Measurements from ENCODE around the gene SPAG5.

The SPAG5 gene

DNA sequence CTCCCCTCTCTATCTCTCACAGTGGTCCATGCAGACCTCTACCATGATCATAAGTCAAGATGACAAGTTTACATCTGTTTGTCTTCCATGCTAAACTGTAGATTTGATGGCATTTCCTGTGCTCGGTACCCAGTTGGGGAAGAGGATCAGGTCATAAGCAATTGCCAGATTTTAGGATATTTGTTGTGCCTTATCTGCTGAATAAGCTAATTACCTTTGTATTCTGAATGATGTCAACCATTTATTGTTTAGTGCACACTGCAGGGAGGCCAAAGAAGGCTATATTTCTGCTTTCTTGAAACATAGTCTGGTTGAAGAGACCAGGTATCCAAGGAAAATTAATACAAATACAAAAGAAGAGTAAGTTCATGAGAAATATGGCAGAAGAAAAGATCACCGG, 16.3 kb downstream of the SPAG5 start:
- H2AFZ ChIP-seq (ENCODE audit: low read depth, low read length), result no peak overlapping the region
- H2BK15ac ChIP-seq (ENCODE audit: low read depth, poor library complexity, severe bottlenecking), result no peak overlapping the region
- H2BK12ac ChIP-seq (ENCODE audit: low read length in 2 of 2), result no peak overlapping the region
- no peaks in the 10 kb centered on the region for H3K9me3 ChIP-seq (ENCODE audit: control insufficient read depth, low read length)
- H2BK120ac ChIP-seq (ENCODE audit: low read depth, low read length), result no peak overlapping the region
- H3K18ac ChIP-seq (ENCODE audit: low read depth in 1 of 2, low read length in 2 of 2), result no peak overlapping the region
- no peak overlapping the region for H2AK5ac ChIP-seq (ENCODE audit: low read length, severe bottlenecking)
- H3K27ac ChIP-seq (ENCODE audit: low read length, poor library complexity, severe bottlenecking), result no peak overlapping the region
- no peaks in the 10 kb centered on the region for H3K4me1 ChIP-seq (ENCODE audit: control insufficient read depth, insufficient read depth, low read depth, low read length)
- no peak overlapping the region for H3K23ac ChIP-seq (ENCODE audit: low read length in 2 of 2)
- H3K14ac ChIP-seq (ENCODE audit: low read length in 2 of 2), result no peak overlapping the region
- H2BK5ac ChIP-seq (ENCODE audit: low read depth, low read length, poor library complexity, severe bottlenecking), result no peak overlapping the region
- DNase-seq, result no peak
- WGBS, result 98% methylated on average over 2 of the region's 2 CpGs
- no peak overlapping the region for H4K91ac ChIP-seq (ENCODE audit: low read length)
- no peak overlapping the region for H3K4me2 ChIP-seq (ENCODE audit: low read length, poor library complexity, severe bottlenecking)
- H4K8ac ChIP-seq (ENCODE audit: low read length), result no peak overlapping the region
- no peak overlapping the region for H3K9ac ChIP-seq (ENCODE audit: low read length)
- H3K79me1 ChIP-seq (replicated peaks; ENCODE audit: low read length, poor library complexity, severe bottlenecking), result no peaks in the 10 kb centered on the region
- peaks cover 35 to 76% of the 10 kb centered on the region in 2 experiments for H3K36me3 ChIP-seq (ENCODE audit: control insufficient read depth in 1 of 2, insufficient read depth in 2 of 2, low read depth in 1 of 2, low read length in 2 of 2)
- H3K4ac ChIP-seq (ENCODE audit: low read depth in 1 of 2, low read length in 2 of 2), result no peak overlapping the region
- H3K27me3 ChIP-seq (ENCODE audit: control insufficient read depth in 1 of 2, insufficient read depth in 1 of 2, low read length in 2 of 2), result no peaks in the 10 kb centered on the region
- no peak overlapping the region for H3K4me3 ChIP-seq (ENCODE audit: insufficient read depth in 1 of 2, low read depth in 1 of 2, low read length in 2 of 2)

DNA sequence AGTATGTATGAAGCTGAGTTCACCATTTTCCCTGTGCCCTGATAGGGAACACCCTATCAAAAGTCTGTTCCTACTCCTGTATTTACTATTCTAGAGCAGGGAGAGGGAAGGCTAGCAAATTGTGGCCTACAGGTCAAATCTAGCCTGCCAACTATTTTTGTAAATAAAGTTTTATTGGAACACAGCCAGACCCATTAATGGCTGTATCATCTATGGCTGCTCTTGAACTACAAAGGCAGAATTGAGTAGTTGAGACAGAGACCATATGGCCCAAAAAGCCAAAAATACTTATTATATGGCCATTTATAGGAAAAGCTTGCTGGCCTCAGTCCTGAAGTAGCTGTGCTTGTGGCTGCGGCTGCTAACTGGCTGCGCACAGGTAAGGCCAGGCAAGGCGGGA, 17.9 kb downstream of the SPAG5 start:
- Histone ChIP-seq H3K14ac (ENCODE audit: low read length in 2 of 2) (no peak overlapping the region), H3K9ac (ENCODE audit: low read length) (no peak overlapping the region), H3K36me3 (ENCODE audit: control insufficient read depth in 1 of 2, insufficient read depth in 2 of 2, low read depth in 1 of 2, low read length in 2 of 2) (peaks cover 35 to 73% of the 10 kb centered on the region in 2 experiments), H4K91ac (ENCODE audit: low read length) (no peak overlapping the region), H3K4ac (ENCODE audit: low read depth in 1 of 2, low read length in 2 of 2) (no peak overlapping the region), H4K8ac (ENCODE audit: low read length) (no peak overlapping the region), H2BK12ac (ENCODE audit: low read length in 2 of 2) (no peak overlapping the region), H2BK120ac (ENCODE audit: low read depth, low read length) (no peak overlapping the region), H3K27ac (ENCODE audit: low read length, poor library complexity, severe bottlenecking) (no peak overlapping the region), H3K18ac (ENCODE audit: low read depth in 1 of 2, low read length in 2 of 2) (no peak overlapping the region), H3K79me1 (replicated peaks; ENCODE audit: low read length, poor library complexity, severe bottlenecking) (no peaks in the 10 kb centered on the region), H3K4me1 (ENCODE audit: control insufficient read depth, insufficient read depth, low read depth, low read length) (peaks cover 4% of the 10 kb centered on the region), H2AK5ac (ENCODE audit: low read length, severe bottlenecking) (no peak overlapping the region), H3K27me3 (ENCODE audit: control insufficient read depth in 1 of 2, insufficient read depth in 1 of 2, low read length in 2 of 2) (no peaks in the 10 kb centered on the region), H2AFZ (ENCODE audit: low read depth, low read length) (no peak overlapping the region), H3K9me3 (ENCODE audit: control insufficient read depth, low read length) (no peaks in the 10 kb centered on the region), H2BK5ac (ENCODE audit: low read depth, low read length, poor library complexity, severe bottlenecking) (no peak overlapping the region), H3K4me3 (ENCODE audit: insufficient read depth in 1 of 2, low read depth in 1 of 2, low read length in 2 of 2) (no peak overlapping the region), H3K23ac (ENCODE audit: low read length in 2 of 2) (no peak overlapping the region), H2BK15ac (ENCODE audit: low read depth, poor library complexity, severe bottlenecking) (no peak overlapping the region), H3K4me2 (ENCODE audit: low read length, poor library complexity, severe bottlenecking) (no peak overlapping the region)
- DNase-seq, result no peak
- no CpG with 5 or more reads among the region's 3 CpGs for WGBS

DNA sequence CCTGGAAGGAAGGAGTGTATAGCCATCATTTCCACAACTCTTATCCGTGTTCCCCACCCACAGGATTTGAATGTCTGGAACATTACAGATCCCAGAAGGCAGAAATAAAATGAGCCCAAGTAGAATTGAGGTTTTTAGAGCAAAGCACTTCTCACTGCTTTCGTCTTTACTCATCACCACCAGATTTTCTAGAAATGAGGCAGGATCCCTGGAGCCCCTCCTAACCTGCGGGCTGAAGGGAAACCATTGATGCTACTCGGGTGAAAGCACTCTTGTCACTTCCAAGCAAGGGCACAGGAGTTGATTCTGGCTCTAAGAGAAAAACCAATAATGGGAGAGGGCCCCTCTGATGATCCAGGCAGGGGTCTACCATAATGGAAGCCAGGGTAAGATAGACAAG, 19.3 kb downstream of the SPAG5 start:
- Histone ChIP-seq H4K8ac (ENCODE audit: low read length) (no peak overlapping the region), H2BK120ac (ENCODE audit: low read depth, low read length) (no peak overlapping the region), H3K79me1 (replicated peaks; ENCODE audit: low read length, poor library complexity, severe bottlenecking) (no peaks in the 10 kb centered on the region), H2AK5ac (ENCODE audit: low read length, severe bottlenecking) (no peak overlapping the region), H4K91ac (ENCODE audit: low read length) (no peak overlapping the region), H3K9me3 (ENCODE audit: control insufficient read depth, low read length) (no peaks in the 10 kb centered on the region), H3K4me2 (ENCODE audit: low read length, poor library complexity, severe bottlenecking) (no peak overlapping the region), H3K4ac (ENCODE audit: low read depth in 1 of 2, low read length in 2 of 2) (no peak overlapping the region), H2BK15ac (ENCODE audit: low read depth, poor library complexity, severe bottlenecking) (no peak overlapping the region), H3K9ac (ENCODE audit: low read length) (no peak overlapping the region), H3K23ac (ENCODE audit: low read length in 2 of 2) (no peak overlapping the region), H3K36me3 (ENCODE audit: control insufficient read depth in 1 of 2, insufficient read depth in 2 of 2, low read depth in 1 of 2, low read length in 2 of 2) (peaks cover 25 to 60% of the 10 kb centered on the region in 2 experiments), H3K14ac (ENCODE audit: low read length in 2 of 2) (no peak overlapping the region), H2AFZ (ENCODE audit: low read depth, low read length) (no peak overlapping the region), H3K27ac (ENCODE audit: low read length, poor library complexity, severe bottlenecking) (no peak overlapping the region), H3K18ac (ENCODE audit: low read depth in 1 of 2, low read length in 2 of 2) (no peak overlapping the region), H3K4me3 (ENCODE audit: insufficient read depth in 1 of 2, low read depth in 1 of 2, low read length in 2 of 2) (no peak overlapping the region), H3K4me1 (ENCODE audit: control insufficient read depth, insufficient read depth, low read depth, low read length) (peaks cover 4% of the 10 kb centered on the region), H2BK12ac (ENCODE audit: low read length in 2 of 2) (no peak overlapping the region), H2BK5ac (ENCODE audit: low read depth, low read length, poor library complexity, severe bottlenecking) (no peak overlapping the region), H3K27me3 (ENCODE audit: control insufficient read depth in 1 of 2, insufficient read depth in 1 of 2, low read length in 2 of 2) (no peaks in the 10 kb centered on the region)
- no peak for DNase-seq
- WGBS, result 95% methylated on average over 4 of the region's 4 CpGs

- no peak overlapping the region for H4K91ac ChIP-seq (ENCODE audit: low read length)
- no peak overlapping the region for H2AFZ ChIP-seq (ENCODE audit: low read depth, low read length)
- no peak overlapping the region for H2BK12ac ChIP-seq (ENCODE audit: low read length in 2 of 2)
- no peak overlapping the region for H2BK5ac ChIP-seq (ENCODE audit: low read depth, low read length, poor library complexity, severe bottlenecking)
- no peak overlapping the region for H2BK120ac ChIP-seq (ENCODE audit: low read depth, low read length)
- H3K14ac ChIP-seq (ENCODE audit: low read length in 2 of 2), result no peak overlapping the region
- H3K27me3 ChIP-seq (ENCODE audit: control insufficient read depth in 1 of 2, insufficient read depth in 1 of 2, low read length in 2 of 2), result no peaks in the 10 kb centered on the region
- H3K23ac ChIP-seq (ENCODE audit: low read length in 2 of 2), result no peak overlapping the region
- H3K4me2 ChIP-seq (ENCODE audit: low read length, poor library complexity, severe bottlenecking), result no peak overlapping the region
- no peak overlapping the region for H2AK5ac ChIP-seq (ENCODE audit: low read length, severe bottlenecking)
- H3K9ac ChIP-seq (ENCODE audit: low read length), result no peak overlapping the region
- H3K4ac ChIP-seq (ENCODE audit: low read depth in 1 of 2, low read length in 2 of 2), result no peak overlapping the region
- peaks cover 5% of the 10 kb centered on the region for H3K4me1 ChIP-seq (ENCODE audit: control insufficient read depth, insufficient read depth, low read depth, low read length)
- peaks cover 19 to 54% of the 10 kb centered on the region in 2 experiments for H3K36me3 ChIP-seq (ENCODE audit: control insufficient read depth in 1 of 2, insufficient read depth in 2 of 2, low read depth in 1 of 2, low read length in 2 of 2)
- 96% methylated on average over 8 of the region's 8 CpGs for WGBS
- DNase-seq, result no peak
- no peak overlapping the region for H3K18ac ChIP-seq (ENCODE audit: low read depth in 1 of 2, low read length in 2 of 2)
- H3K27ac ChIP-seq (ENCODE audit: low read length, poor library complexity, severe bottlenecking), result no peak overlapping the region
- H3K4me3 ChIP-seq (ENCODE audit: insufficient read depth in 1 of 2, low read depth in 1 of 2, low read length in 2 of 2), result no peak overlapping the region
- H4K8ac ChIP-seq (ENCODE audit: low read length), result no peak overlapping the region
- no peaks in the 10 kb centered on the region for H3K9me3 ChIP-seq (ENCODE audit: control insufficient read depth, low read length)
- H3K79me1 ChIP-seq (replicated peaks; ENCODE audit: low read length, poor library complexity, severe bottlenecking), result no peaks in the 10 kb centered on the region
- no peak overlapping the region for H2BK15ac ChIP-seq (ENCODE audit: low read depth, poor library complexity, severe bottlenecking)
These were observed 20.3 kb downstream of the SPAG5 start for GRCh38 chr17:28578246-28579195.

All from mesenchymal stem cell (in vitro differentiated cells and primary cell).